OCI-LY7 (cell line): ENCODE results near the gene KIF9. TPM values are rescaled to one million over a fixed set of nuclear protein-coding genes. Genes with fewer than 3 reads are reported as not detected.
A peak's percentile ranks its signal among the peaks of the same experiment; 100 is the strongest.

Source experiments
- BruUV-seq: library from RNA; stranded (reverse); fragments of 400-500 nt; replicated peaks from 2 replicates; lab custom pipeline; 2021; lab: Mats Ljungman, UMichigan
- CTCF ChIA-PET: fragments of 300-600 bp; sonication (Branson Sonifier 250); formaldehyde crosslinking; loops from one replicate; lab custom pipeline; 2022; ENCODE audit warnings: antibody characterized with exemption; ENCODE audit not compliant: unreplicated experiment; lab: Charles Lee
- POLR2A ChIA-PET: fragments of 300-600 bp; sonication (Branson Sonifier 250); formaldehyde crosslinking; loops from one replicate; lab custom pipeline; 2022; ENCODE audit warnings: antibody characterized with exemption; lab: Charles Lee
- DNase-seq: peaks from one replicate; pipeline ENCODE4 v3.0.0-alpha.2; 2015; ENCODE audit warnings: low spot score
- H2AFZ ChIP-seq: fragments of 200-600 bp; sonication (generic), shearing (Covaris generic); 2 replicates; pipeline ENCODE4 v1.6.1; 2014; ENCODE audit warnings: mild to moderate bottlenecking, antibody characterized with exemption, low read length, moderate library complexity
- H3K27ac ChIP-seq: fragments of 200-600 bp; sonication (generic); 2 replicates; pipeline ENCODE4 v1.5.1; 2014; ENCODE audit warnings: mixed run types, low read depth, mild to moderate bottlenecking, moderate library complexity, low read length, inconsistent platforms; ENCODE audit not compliant: poor library complexity, severe bottlenecking
- H3K36me3 ChIP-seq: fragments of 200-600 bp; sonication (generic); 2 replicates; pipeline ENCODE4 v1.6.1; 2014; ENCODE audit warnings: mild to moderate bottlenecking, antibody characterized with exemption, low read length, moderate library complexity, mixed read lengths; ENCODE audit not compliant: insufficient read depth
- H3K4me1 ChIP-seq: fragments of 200-600 bp; sonication (generic); 2 replicates; pipeline ENCODE4 v1.5.1; 2014; ENCODE audit warnings: mild to moderate bottlenecking, low read length; ENCODE audit not compliant: insufficient read depth, poor library complexity, severe bottlenecking
- H3K4me2 ChIP-seq: fragments of 200-600 bp; sonication (generic); 2 replicates; pipeline ENCODE4 v1.6.1; 2014; ENCODE audit warnings: mild to moderate bottlenecking, low read length
- H3K4me3 ChIP-seq: fragments of 200-600 bp; sonication (generic); 2 replicates; pipeline ENCODE4 v1.5.1; 2014; ENCODE audit warnings: mild to moderate bottlenecking, low read depth, low read length; ENCODE audit not compliant: poor library complexity, severe bottlenecking
- H3K79me2 ChIP-seq: fragments of 200-600 bp; sonication (generic); 2 replicates; pipeline ENCODE4 v1.6.1; 2016; ENCODE audit warnings: low read depth, mild to moderate bottlenecking, low read length, moderate library complexity, mixed read lengths; ENCODE audit not compliant: insufficient read depth
- H3K9me2 ChIP-seq: fragments of 200-600 bp; sonication (generic); 2 replicates; pipeline ENCODE4 v1.6.1; 2016; ENCODE audit warnings: mild to moderate bottlenecking, low read length, mixed read lengths; ENCODE audit not compliant: insufficient read depth
- H3K9me3 ChIP-seq: fragments of 200-600 bp; sonication (generic); 2 replicates; pipeline ENCODE4 v1.6.1; 2014; ENCODE audit warnings: mild to moderate bottlenecking, mixed run types, low read length, mixed read lengths
- H4K20me1 ChIP-seq: fragments of 200-600 bp; sonication (generic); 2 replicates; pipeline ENCODE4 v1.6.1; 2014; ENCODE audit warnings: mild to moderate bottlenecking, antibody characterized with exemption, low read length, moderate library complexity, mixed read lengths; ENCODE audit not compliant: insufficient read depth
- EZH2phosphoT487 ChIP-seq: fragments of 200-600 bp; sonication (generic); IDR thresholded peaks from 2 replicates; pipeline ENCODE4 v1.6.1; 2018; ENCODE audit warnings: low read depth, borderline replicate concordance, mild to moderate bottlenecking, mixed run types, antibody characterized with exemption, low read length, moderate library complexity, mixed read lengths
- intact Hi-C: fragments of 100-400 bp; cut with micrococcal nuclease; formaldehyde crosslinking; loops from one replicate; pipeline ENCODE4 v1.10.0; 2022; ENCODE audit not compliant: unreplicated experiment
- total RNA-seq, 2 experiments: library from RNA; depleted of rRNA in 1 of 2; stranded (reverse); fragments of >200 nt in 1 of 2; shearing (Covaris generic) in 1 of 2; gene quantifications; 2 replicates each; pipeline ENCODE4 v1.2.3, GENCODE V29; 2014 to 2022
- TF ChIP-seq, protein P1 (sequence below): fragments of 200-600 bp; sonication (generic); conservative IDR thresholded peaks from 2 replicates; pipeline ENCODE4 v1.5.1; 2014; ENCODE audit warnings: mild to moderate bottlenecking, antibody characterized with exemption, low read length, moderate library complexity, mixed read lengths

The KIF9 gene
- total RNA-seq, 2 experiments from 2014 or later, result 11.0 to 11.7 TPM

DNA sequence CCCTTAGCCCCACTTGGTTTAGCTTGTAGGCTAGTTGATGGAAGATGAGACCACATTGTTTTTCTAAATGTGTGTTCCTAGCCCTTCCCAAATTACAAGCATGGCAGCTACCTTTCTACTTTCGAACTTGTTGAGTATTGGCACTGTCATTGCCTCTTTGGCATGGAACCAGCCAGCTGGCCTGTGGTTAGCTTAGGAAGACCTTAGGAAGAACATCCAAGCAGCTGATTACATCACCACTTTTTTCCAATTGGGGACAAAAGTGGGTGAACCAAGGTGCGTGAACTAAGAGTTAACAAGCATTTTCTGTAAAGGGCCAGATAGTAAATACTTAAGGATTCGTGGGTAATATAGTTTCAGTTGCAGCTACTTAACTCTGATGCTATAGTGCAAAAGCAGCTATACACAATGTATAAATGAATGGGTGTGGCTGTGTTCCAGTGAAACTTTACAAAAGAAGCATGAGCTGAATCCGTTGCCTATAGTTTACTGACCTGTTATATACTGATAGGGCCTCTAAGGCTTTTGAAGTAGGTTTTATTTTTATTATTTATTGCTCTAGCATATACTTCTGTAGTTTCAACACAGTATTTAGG is 8.7 kb upstream of the KIF9 start:
- POLR2A ChIA-PET, result interaction anchor here (0.6 to 2.9 kb wide), 10 partner anchors 8 to 1011 kb away, joined by 3 to 11 read pairs (median 4); partner anchors contain the start of genes KIF9 and KLHL18
- H2AFZ ChIP-seq, result no peak overlapping the region; the same call in 1 of the 2 replicates
- CTCF ChIA-PET, result interaction anchor here (0.5 to 1.1 kb wide), 3 partner anchors 10 to 314 kb away, joined by 3 to 4 read pairs (median 4); no protein-coding TSS in a partner anchor
- H3K9me2 ChIP-seq, result no peaks in the 10 kb centered on the region
- no peak for DNase-seq
- H3K27ac ChIP-seq, result peak overlapping the region; percentile 83
- H3K79me2 ChIP-seq, result peaks cover 97% of the 10 kb centered on the region
- H3K4me3 ChIP-seq, result peak overlapping the region; percentile 49
- intact Hi-C loops, result no loop called here
- peaks cover 60% of the 10 kb centered on the region for H3K36me3 ChIP-seq
- no peaks in the 10 kb centered on the region for H4K20me1 ChIP-seq
- TF ChIP-seq EZH2phosphoT487, result no peak
- TF ChIP-seq, protein P1, sequence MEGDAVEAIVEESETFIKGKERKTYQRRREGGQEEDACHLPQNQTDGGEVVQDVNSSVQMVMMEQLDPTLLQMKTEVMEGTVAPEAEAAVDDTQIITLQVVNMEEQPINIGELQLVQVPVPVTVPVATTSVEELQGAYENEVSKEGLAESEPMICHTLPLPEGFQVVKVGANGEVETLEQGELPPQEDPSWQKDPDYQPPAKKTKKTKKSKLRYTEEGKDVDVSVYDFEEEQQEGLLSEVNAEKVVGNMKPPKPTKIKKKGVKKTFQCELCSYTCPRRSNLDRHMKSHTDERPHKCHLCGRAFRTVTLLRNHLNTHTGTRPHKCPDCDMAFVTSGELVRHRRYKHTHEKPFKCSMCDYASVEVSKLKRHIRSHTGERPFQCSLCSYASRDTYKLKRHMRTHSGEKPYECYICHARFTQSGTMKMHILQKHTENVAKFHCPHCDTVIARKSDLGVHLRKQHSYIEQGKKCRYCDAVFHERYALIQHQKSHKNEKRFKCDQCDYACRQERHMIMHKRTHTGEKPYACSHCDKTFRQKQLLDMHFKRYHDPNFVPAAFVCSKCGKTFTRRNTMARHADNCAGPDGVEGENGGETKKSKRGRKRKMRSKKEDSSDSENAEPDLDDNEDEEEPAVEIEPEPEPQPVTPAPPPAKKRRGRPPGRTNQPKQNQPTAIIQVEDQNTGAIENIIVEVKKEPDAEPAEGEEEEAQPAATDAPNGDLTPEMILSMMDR, result no peak
- peaks cover 80% of the 10 kb centered on the region for H3K4me1 ChIP-seq
- H3K4me2 ChIP-seq, result peak overlapping the region; percentile 78
- no peaks in the 10 kb centered on the region for H3K9me3 ChIP-seq
- BruUV-seq, result no TSS peak

DNA sequence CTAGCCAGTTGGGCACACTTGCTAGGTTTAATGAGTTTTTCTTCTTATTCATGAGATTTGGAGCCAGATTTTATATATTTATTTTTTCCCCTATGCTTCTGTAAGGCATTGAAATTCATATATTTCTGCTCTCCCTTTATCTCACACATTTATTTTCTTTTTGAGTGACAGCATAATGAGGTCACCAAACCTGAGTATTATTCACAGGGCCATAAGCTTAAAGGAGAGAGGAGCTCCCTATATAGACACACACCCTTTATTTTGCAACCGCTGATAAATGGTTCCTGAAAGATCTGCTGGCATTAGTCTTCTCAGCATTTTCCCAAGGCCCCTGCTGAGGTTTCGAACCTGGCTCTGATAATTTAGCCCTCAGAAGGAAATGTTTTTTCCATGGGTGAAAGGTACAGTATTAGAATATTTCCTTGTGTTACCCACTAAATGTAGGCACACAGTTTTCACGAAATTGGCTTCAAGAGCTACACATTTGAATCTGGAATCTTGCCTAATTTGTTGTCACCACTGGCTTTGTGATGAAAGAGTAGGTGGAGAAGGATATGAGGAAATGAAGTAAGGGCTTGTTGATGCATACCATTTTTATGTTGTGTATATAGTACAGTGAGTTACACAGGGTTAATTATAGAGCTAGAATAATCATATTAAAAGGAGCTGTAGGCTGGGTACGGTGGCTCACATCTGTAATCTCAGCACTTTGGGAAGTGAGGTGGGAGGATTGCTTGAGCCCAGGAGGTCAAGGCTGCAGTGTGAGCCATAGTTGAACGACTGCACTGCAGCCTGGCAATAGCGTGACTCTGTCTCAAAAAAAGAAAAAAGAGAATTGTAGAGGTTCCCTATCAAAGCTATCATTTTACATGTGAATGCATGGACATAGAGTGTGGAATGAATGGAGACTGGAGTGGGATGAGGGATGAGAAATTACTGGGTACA is 6.6 kb upstream of the KIF9 start:
- H3K4me1 ChIP-seq, result peaks cover 78% of the 10 kb centered on the region
- H3K79me2 ChIP-seq, result peaks cover 97% of the 10 kb centered on the region
- ChIA-PET POLR2A (interaction anchor here (0.6 to 1.2 kb wide), 4 partner anchors 8 to 427 kb away, joined by 3 read pairs; no protein-coding TSS in a partner anchor), CTCF (interaction anchor here (0.6 kb wide), 1 partner anchor 91 kb away, joined by 4 read pairs; no protein-coding TSS in a partner anchor)
- no peak overlapping the region for H2AFZ ChIP-seq
- TF ChIP-seq EZH2phosphoT487, result no peak
- TF ChIP-seq, protein P1, result no peak
- H3K4me3 ChIP-seq, result no peak overlapping the region
- no peak overlapping the region for H3K4me2 ChIP-seq
- H3K27ac ChIP-seq, result peak overlapping the region; percentile 83
- no peaks in the 10 kb centered on the region for H3K9me2 ChIP-seq
- no peaks in the 10 kb centered on the region for H3K9me3 ChIP-seq
- peaks cover 53% of the 10 kb centered on the region for H3K36me3 ChIP-seq
- no peak for DNase-seq
- BruUV-seq, result no TSS peak
- no peaks in the 10 kb centered on the region for H4K20me1 ChIP-seq
- intact Hi-C loops, result no loop called here
